ENCODE data around the gene SRCAP.

GRCh38 chr16:30652005-30652296 lies 47.0 kb upstream of the SRCAP start:
- TF ChIP-seq POLR2A (IDR thresholded peaks at IDR 0.05), result no peak
- no peak for TF ChIP-seq CTCF (IDR thresholded peaks at IDR 0.05)
- no peak for TF ChIP-seq POLR2AphosphoS5 (IDR thresholded peaks at IDR 0.05)
- TF ChIP-seq EP300 (IDR thresholded peaks at IDR 0.05; ENCODE audit: low read depth), result no peak

All from transverse colon (tissue), 4 donors.